Left ventricle myocardium superior (tissue), 1 donor: ENCODE results near the gene MICU1. TPM values are rescaled to one million over a fixed set of nuclear protein-coding genes. Genes with fewer than 3 reads are reported as not detected.

ENCODE experiments used
- ATAC-seq: fragments of 200-7000 bp; cut with Tn5 transposase; one replicate; pipeline ENCODE4 v1.9.1; 2020; ENCODE audit warnings: mild to moderate bottlenecking, moderate library complexity
- DNase-seq: peaks from one replicate; pipeline ENCODE4 v3.0.0-alpha.2; 2020
- intact Hi-C: fragments of 100-400 bp; cut with micrococcal nuclease; formaldehyde crosslinking; loops from one replicate; pipeline ENCODE4 v1.11.0; 2022
- total RNA-seq: library from RNA; stranded (reverse); fragmentation: NEBNext Ultra II Directional; extraction: Animal tissue kit (Norgen Biotek cat#: 25700); gene quantifications from one replicate; pipeline ENCODE4 v1.2.1, GENCODE V29; 2021
- donor health status: DM: no; HTN: yes; CAD: no; lungs with severe emphysema.

MICU1 gene
- total RNA-seq, 1 donor from 2014 or later, result 37.6 TPM

DNA sequence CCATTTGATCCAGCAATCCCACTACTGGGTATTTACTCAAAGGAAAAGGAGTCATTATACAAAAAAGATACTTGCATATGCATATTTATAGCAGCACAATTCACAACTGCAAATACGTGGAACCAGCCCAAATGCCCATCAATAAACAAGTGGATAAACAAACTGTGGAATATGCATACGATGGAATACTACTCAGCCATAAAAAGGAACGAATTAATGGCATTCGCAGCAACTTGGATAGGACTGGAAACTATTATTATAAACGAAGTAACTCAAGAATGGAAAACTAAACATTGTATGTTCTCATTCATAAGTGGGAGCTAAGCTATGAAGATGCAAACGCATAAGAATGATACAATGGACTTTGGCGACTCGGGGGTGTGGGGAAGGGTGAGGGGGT is 108.6 kb downstream of the MICU1 start:
- ATAC-seq (no peak), DNase-seq (no peak)
- intact Hi-C loops, result no loop called here

DNA sequence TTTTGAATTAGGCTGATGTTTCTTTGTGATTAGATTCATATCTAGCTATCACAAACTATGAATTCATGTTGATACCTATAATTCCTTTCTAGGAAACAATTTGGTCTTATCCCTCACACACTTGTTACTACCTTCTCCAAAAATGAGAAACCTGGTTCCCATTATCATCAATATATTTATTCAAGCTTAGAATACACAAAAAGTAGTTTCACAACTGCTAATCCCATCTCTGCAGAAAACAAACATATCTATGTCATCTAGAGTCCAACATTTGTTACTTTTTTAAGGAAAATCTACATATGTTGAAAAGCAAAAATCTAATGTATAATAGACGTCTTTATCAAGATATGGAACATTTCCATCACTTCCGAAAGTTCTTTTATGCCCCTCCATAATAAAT is 110.4 kb downstream of the MICU1 start:
- no peak for ATAC-seq
- intact Hi-C loops, result no loop called here
- DNase-seq, result no peak

DNA sequence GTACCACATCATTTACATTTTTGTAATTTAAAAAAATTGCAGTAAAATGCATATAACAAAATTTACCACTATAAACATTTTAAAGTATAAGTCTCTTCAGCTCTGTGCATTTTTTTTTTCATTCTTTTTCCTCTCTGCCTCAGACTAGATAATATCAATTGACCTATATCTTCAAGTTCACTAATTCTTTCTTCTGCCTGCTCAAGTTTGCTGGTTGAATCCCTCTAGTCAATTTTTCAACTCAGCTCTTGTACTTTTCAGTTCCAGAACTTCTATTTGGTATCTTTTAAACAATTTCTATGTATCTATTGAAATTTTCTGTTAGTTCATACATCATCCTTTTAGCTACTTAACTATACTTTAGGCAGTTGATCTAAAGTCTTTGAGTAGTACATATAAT is 112.0 kb downstream of the MICU1 start:
- no peak for DNase-seq
- intact Hi-C loops, result no loop called here
- ATAC-seq, result no peak

DNA sequence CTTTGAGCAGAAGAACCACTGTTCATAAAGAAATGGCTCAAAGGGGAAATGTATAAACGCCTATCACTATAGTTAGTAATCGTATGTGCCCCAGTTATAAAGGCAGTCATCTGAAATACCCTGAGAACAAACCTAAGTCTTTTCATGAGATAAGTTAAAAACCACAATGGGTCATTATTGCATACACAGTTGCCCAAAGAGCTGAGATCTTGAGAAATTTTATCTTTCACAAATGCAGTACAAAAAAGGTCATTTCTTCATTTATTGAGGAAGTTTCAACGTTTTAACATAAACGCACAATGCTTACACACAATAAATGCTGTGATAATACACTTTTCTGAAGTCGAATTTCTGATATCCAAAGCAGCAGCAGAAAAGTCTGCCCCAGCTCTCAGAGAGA is 114.4 kb downstream of the MICU1 start:
- ATAC-seq (no peak), DNase-seq (no peak)
- intact Hi-C loops, result no loop called here

DNA sequence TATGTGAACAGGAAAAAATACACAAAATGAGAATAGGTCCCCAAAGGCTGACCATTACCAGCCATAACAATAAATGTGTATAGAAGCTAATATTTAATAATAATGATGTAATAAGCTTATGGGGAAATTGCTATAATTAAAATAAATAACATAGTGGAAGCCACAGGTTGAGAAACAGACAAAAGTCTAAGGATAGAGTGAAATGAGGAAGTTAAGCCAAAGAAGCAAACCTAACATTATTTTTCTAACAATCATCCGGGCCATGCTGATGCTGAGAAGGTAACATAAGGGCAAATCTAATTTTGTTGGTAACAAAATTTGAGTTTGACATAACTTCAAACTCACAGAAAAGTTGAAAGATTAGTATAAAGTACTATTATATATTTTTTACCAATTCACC is 115.9 kb downstream of the MICU1 start:
- ATAC-seq, result no peak
- DNase-seq, result no peak
- intact Hi-C loops, result no loop called here

DNA sequence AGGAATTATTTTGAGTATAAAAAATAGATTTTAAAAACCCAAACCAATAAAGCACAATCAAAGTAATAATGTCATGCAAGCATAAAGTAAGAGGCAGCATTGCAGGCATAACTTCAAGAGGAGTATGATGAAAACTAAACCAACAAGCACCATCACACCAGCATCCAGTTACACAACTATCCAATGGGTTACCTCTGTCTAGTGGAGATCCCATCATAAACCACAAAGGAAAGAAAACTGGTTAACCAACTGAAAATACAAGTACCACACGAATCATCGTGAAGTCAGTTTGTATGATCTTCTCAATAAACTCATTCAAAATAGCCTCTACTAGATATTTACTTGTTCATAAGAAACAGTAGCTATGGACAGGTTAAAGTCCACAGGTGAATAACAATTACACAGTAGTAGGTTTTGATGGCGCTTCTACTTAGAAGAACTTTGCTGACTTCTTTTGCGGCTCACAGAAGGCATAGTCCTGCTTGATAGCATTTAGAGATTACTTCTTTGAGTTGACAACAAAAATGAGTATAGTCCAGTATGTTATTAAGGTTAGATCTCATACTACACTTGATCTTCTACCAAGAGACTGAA is 116.6 kb downstream of the MICU1 start:
- ATAC-seq, result no peak
- intact Hi-C loops, result no loop called here

DNA sequence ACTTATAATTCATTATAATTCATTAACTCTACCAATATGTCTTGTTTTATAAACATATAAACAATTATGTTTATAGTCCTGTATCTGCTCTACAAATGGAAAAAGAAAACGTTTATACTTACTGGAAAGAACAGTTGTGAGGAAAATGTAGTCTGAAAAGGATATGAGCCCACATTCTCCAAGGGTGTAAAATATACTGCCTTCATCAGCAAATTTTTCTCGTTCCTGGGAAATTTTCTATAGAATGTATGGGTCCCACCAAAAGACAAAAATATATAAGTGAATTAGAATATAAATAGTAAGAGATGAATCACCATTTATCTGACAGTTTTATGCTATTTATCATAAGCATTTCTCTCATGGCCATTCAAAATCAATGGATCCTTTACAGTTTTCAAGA is 117.8 kb downstream of the MICU1 start:
- DNase-seq (no peak), ATAC-seq (no peak)
- intact Hi-C loops, result no loop called here

More for the DNA sequence above, 116.6 kb downstream of the MICU1 start:
- DNase-seq, result no peak

DNA sequence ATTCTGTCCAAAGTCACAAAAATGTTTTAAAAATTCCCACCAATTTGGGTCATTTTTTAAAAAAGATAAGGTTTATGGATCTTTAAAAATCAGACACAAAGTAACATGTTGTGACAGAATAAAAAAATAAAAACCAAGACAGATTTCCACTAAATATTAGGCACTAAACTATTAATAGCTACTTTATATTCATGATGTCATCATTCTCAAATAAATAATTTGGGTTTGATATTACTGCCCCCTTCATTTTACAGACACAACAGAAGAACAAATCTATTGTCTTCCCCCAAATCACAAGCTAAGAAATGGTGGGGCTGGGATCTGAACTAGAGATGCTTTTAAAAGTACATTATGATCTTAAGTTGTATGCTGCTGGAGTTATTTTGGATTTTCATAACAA is 119.4 kb downstream of the MICU1 start:
- ATAC-seq (no peak), DNase-seq (no peak)
- intact Hi-C loops, result no loop called here

DNA sequence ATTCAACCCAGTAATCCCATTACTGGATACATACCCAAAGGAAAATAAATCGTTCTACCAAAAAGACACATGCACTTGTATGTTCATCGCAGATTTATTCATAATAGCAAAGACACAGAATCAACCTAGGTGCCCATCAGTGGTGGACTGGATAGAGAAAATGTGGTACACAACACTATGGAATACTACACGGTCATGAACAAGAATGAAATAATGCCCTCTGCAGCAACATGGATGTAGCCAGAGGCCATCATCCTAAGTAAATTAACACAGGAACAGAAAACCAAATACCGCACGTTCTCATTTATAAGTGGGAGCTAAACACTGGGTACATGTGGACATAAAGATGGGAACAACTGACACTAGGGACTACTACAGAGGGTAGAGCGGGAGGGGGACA is 120.4 kb downstream of the MICU1 start:
- no peak for ATAC-seq
- intact Hi-C loops, result no loop called here
- no peak for DNase-seq

DNA sequence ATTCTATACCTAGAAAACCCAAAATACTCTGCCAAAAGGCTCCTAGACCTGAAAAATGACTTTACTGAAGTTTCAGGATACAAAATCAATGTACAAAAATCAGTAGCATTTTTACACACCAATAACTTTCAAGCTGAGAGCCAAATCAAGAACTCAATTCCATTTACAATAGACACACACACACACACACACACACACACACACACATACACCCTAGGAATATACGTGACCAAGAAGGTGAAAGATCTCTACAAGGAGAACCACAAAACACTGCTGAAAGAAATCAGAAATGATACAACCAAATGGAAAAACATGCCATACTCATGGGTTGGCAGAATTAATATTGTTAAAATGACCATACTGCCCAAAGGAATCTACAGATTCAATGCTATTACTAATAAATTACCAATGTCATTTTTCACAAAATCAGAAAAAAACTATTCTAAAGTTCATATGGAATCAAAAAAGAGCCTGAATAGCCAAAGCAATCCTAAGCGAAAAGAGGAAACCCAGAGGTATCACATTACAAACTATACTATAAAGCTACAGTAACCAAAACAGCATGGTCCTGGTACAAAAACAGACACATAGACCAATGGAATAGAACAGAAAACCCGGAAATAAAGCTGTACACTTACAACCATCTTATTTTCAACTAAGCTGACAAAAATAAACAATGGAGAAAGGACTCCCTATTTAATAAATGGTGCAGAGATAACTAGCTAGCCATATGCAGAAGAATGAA is 122.0 kb downstream of the MICU1 start:
- no peak for DNase-seq
- intact Hi-C loops, result no loop called here
- no peak for ATAC-seq

DNA sequence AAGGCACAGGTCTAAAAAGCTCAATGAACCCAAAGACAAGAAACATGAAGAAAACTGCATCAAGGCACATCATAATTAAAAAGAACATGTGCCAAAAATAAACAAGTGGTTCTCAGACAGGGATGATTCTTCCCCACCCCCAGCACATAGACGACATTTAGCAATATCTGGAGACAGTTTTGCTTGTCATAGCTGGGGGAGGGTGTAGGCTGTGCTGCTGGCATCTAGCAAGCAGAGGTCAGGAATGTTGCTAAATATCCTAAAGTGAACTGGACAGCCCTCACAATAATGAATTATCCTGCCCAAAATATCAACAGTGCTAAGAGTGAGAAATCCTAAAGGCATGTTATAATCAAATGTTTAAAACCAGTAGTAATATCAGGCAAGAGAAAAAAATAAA is 122.6 kb downstream of the MICU1 start:
- DNase-seq, result no peak
- intact Hi-C loops, result no loop called here

DNA sequence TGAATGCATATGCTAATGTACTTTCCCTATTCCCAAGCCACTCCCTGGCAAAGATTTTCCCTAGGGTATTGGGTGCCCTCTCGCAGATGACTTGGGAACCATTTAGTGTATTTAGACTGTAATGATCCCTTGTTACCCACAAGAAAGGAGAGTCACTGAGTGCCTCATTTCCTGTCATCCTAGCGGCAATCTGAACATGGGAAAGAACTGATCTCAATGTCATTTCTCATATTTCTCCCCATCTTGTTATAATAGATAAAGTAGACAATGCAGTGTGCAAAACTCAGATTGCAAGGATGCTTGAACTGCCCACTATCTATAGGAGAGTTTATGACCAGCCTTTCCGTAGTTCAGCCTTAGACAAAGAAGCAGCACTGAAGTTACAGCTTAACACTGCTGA is 123.3 kb downstream of the MICU1 start:
- intact Hi-C loops, result no loop called here
- DNase-seq (no peak), ATAC-seq (no peak)

More for the DNA sequence above, 122.6 kb downstream of the MICU1 start:
- peak; percentile 44 for ATAC-seq

DNA sequence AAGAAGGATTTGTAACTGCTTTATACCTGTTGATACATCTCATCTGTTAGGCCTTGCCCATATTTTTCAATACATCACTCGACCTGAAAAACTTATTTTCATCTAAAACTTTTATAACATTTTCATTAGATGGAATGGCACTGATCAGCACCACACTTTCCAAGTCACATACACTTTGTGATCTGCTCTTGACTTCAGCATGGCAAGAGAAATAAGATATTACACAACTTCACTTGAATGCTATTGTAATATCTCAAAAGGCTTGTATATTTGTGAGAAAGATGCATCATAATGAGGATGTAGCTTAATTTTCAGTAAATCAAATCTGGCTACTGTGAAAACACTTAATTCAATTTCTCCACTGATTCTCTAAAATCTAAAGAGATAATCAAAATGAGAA is 126.2 kb downstream of the MICU1 start:
- no peak for DNase-seq
- no peak for ATAC-seq
- intact Hi-C loops, result no loop called here

DNA sequence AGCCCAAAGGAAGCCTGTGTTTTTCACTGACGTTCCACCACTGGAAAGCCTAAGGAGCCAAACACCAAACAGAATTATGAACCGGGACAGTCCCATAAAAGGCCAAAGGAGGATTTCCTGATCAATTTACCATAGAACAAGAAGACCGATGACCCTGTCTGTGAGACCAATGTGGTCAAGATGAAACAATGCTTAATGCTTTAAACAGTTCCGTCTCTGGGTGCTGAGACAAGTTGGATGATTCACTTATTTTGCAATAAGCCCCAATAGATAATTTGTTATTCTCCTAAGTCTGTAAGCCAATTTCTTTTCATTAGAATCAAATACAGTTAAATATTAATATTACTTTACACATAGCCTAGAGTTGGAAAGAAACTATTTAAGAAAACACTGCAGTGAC is 134.9 kb downstream of the MICU1 start:
- no peak for ATAC-seq
- intact Hi-C loops, result no loop called here
- no peak for DNase-seq

DNA sequence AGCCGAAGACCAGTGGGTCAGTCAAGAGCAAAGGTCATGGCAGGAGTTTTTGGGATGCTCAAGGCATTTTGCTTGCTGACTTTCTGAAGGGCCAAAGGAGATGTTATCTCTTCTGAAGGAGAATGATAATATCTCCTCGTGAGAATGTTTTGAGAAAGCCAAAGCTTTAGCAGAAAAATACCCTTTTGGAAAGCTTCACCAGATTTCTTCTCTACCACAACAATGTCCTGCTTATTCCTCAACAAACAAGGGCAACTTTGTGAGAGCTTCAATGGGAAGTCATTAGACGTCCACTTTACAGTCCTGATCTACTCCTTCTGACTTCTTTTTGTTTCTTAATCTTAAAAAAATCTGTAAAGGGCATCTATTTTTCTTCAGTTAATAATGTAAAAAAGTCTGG is 138.4 kb downstream of the MICU1 start:
- ATAC-seq (no peak), DNase-seq (no peak)
- intact Hi-C loops, result no loop called here

DNA sequence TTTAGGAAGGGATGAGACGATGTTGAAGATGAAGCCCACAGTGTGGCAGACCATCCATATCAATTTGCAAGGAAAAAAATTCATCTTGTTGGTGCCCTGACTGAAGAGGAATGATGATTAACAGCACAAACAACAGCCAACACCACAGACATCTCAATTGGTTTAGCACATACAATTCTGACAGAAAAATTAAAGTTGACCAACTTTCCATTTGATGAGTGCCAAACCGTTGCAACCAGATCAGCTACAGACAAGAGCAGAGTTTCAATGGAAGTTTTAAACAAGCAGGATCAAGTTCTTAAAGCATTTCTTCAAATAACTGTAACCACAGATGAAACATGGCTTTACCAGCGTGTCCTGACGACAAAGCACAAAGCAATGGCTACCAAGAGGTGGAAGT is 138.8 kb downstream of the MICU1 start:
- ATAC-seq (no peak), DNase-seq (no peak)
- intact Hi-C loops, result no loop called here

DNA sequence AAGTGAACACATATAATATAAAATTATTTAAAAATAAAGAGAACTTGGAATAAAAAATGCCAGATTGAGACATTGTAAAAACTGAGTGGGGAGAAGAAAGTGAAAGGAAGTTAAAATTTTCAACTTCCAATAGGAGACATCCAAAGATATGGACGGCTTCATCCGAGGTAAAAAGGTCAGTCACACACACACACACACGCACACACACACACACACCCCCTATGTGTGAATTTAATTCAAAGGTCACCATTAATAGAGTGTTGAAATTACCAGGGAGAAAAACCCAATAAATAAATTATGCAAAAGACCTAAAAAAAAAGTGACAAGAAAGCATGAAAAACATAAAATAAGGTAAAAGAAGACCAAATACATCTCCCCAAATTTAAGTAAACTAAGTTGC is 140.2 kb downstream of the MICU1 start:
- DNase-seq (no peak), ATAC-seq (no peak)
- intact Hi-C loops, result no loop called here

DNA sequence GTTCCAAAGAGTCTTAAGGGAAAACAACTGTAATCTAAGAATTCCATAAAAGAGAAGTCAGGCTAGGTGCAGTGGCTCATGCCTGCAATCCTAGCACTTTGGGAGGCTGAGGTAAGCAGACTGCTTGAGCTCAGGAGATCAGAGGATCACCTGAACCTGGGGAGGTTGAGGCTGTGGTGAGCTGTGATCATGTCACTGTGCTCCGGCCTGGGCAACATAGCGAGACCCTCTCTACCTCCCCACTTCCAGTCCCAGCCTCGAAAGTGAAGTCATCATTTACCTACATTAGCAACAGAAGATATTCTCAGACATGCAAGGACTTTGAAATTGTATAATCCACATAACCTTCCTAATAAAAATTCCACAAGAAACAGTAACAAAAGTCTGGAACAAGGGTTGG is 141.4 kb downstream of the MICU1 start:
- DNase-seq, result no peak
- ATAC-seq, result no peak
- intact Hi-C loops, result no loop called here

DNA sequence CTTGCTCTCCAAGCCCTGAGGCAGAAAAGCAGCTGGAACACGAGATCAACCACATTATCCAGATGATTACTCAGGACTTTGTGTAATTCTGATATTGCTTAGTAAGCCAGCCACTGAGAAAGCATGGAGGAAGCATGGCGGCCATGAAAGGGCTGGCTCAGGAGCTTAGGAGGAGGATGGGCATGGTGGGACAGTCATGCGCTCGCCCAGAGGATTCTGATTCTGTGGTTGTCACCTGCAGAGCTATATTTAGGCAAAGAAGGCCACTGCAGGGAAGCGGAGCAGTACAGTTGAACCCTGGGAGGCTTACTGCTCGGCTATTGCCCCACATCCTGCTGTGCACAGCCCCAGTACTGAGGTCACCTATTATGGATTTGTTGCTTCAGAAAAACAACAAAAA is 142.4 kb downstream of the MICU1 start:
- intact Hi-C loops, result no loop called here
- DNase-seq (no peak), ATAC-seq (no peak)

DNA sequence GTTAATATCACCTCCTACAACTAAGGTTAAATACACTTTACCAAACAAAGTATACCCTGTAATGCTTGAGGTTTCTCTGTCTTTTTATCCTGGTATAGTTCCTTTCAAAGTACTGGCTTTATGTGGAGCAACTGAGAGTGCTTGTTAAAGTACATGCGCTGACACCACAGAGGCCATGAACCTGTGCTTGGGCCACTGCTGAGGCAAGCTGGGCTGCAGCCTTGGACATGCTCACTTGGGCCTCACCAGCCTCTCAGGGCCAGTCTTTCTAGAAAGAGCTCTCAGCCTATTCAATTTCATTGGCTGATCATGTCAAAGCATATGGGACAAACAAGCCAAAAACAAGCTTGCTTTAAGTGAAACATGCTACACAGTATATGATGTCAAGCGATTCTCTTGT is 145.0 kb downstream of the MICU1 start:
- no peak for DNase-seq
- no peak for ATAC-seq
- intact Hi-C loops, result no loop called here

DNA sequence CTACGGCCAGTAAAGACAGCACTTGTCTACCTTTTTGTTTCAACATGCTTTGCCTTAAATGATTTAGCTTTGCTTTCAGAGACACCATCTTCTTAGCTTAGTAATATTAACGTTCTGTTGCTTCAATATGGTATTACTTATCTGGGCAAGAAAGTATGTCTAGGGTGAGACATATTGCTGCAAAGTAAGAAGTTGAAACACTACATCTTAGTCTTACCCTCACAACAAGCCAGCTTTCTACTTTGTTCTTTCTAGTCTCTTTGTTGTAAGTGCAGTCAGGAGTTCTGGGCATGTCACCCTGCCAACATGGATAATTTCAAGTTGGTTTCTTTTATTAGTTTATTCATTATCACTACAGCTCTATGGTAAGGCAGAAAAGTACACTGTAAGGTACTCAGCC is 148.4 kb downstream of the MICU1 start:
- ATAC-seq, result no peak
- intact Hi-C loops, result no loop called here
- DNase-seq, result no peak
